Thyroid gland (tissue), 4 donors: ENCODE results near the gene OXNAD1. TPM values are rescaled to one million over a fixed set of nuclear protein-coding genes. Genes with fewer than 3 reads are reported as not detected.

Experiments
- DNase-seq, 2 donors: peaks; one replicate each; pipeline ENCODE4 v3.0.0-alpha.2; 2019
- H3K27ac ChIP-seq, 3 donors: fragments of 200-600 bp; sonication (generic); 1 replicate in 2 of 3; 2 replicates in 1 of 3; pipeline ENCODE4 v1.5.1; 2016 to 2019; ENCODE audit warnings: mild to moderate bottlenecking in 1 of 3, moderate library complexity in 1 of 3
- H3K27me3 ChIP-seq: fragments of 200-600 bp; sonication (generic); one replicate; pipeline ENCODE4 v1.5.1; 2019
- H3K36me3 ChIP-seq, 2 donors: fragments of 200-600 bp; sonication (generic); one replicate each; pipeline ENCODE4 v1.5.1; 2016 to 2019
- H3K4me1 ChIP-seq, 2 donors: fragments of 200-600 bp; sonication (generic); one replicate each; pipeline ENCODE4 v1.5.1; 2017 to 2019
- H3K4me3 ChIP-seq, 3 donors: fragments of 200-600 bp; sonication (generic); replicated peaks in 1 of 3; 1 replicate in 2 of 3; 2 replicates in 1 of 3; pipeline ENCODE4 v1.5.1; 2016; ENCODE audit warnings: mild to moderate bottlenecking in 1 of 3
- H3K9me3 ChIP-seq: fragments of 200-600 bp; sonication (generic); one replicate; pipeline ENCODE4 v1.5.1; 2017
- CTCF ChIP-seq, 6 experiments: fragments of 200-600 bp in 3 of 6; fragments of 450-650 bp in 3 of 6; sonication (generic) in 3 of 6; IDR thresholded peaks; one replicate each; pipeline ENCODE4 v1.5.1; 2016 to 2019; ENCODE audit warnings: antibody characterized with exemption in 6 of 6, mild to moderate bottlenecking in 2 of 6, inconsistent platforms in 1 of 6, moderate library complexity in 1 of 6
- POLR2A ChIP-seq, 2 donors: fragments of 450-650 bp; IDR thresholded peaks; one replicate each; pipeline ENCODE4 v1.6.1; 2017; ENCODE audit warnings: antibody characterized with exemption in 2 of 2, mild to moderate bottlenecking in 2 of 2, moderate library complexity in 1 of 2
- WGBS, 2 donors: methylation state at CpG; one replicate each; pipeline ENCODE4 v1.1.5; 2017; 5-methylcytosine and 5-hydroxymethylcytosine counted together
- intact Hi-C: fragments of 100-400 bp; cut with DNase I; formaldehyde crosslinking; loops from one replicate; pipeline ENCODE4 v1.15.1; 2023
- total RNA-seq, 4 donors: library from RNA; depleted of rRNA; stranded (reverse); fragments of >200 nt; gene quantifications; one replicate each; pipeline ENCODE4 v1.2.3, GENCODE V29; 2016

Gene OXNAD1
- total RNA-seq, 4 donors from 2014 or later: 22.3 to 34.0 (median 27.4) TPM

- WGBS, 2 donors: 46 to 65% methylated on average over 6 of the region's 6 CpGs
- Histone ChIP-seq H3K27ac (peak overlapping the region in 1 of 3 donors; percentile 6), H3K27me3 (no peaks in the 10 kb centered on the region), H3K36me3 (peaks cover 0 to 5% of the 10 kb centered on the region in 2 donors), H3K9me3 (no peaks in the 10 kb centered on the region), H3K4me3 (no peak overlapping the region), H3K4me1 (peaks cover 12 to 17% of the 10 kb centered on the region in 2 donors)
- TF ChIP-seq POLR2A (IDR thresholded peaks at IDR 0.05) (no peak), CTCF (IDR thresholded peaks at IDR 0.05) (no peak)
- DNase-seq: no peak
- intact Hi-C loops: no loop called here
These were observed 47.0 kb downstream of the OXNAD1 start for GRCh38 chr3:16311960-16312451.

DNA sequence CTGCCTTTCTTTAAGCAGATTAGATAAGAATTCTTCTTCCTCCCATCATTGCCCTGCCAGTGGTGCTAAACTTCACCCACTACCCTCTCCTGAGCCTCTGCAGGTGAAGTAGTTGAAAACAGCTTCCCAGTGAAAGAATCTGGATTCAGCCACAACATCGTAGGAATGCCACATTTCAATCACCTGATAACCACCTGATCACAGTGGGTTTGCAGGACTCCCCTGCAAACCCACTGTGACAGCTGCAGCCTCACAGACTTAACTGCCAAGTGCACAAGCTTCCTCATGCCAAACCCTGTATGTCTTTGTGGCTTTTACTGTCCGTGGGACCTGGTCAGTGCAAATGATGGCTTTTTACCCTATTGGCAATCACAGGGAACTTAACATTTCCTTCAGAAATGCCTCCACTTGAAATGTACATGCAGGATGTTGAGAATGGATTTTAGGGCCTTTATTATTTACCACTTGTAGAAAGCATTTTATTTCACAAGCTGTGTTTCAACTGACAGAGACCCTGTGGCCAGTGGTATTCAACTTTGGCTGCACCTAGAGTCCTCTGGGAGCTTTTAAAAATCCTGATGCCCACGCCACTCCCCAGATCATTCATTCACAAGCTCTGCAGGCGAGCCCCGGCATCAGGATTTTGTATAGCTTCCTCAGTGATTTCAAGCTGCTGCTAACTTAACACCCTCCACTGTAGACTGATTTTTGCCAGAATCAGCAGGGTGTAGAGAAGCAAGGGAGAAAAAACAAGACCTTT, 49.1 kb downstream of the OXNAD1 start:
- Histone ChIP-seq H3K4me1 (peaks cover 12 to 17% of the 10 kb centered on the region in 2 donors), H3K27ac (peak overlapping the region in 1 of 3 donors; percentile 40), H3K27me3 (no peaks in the 10 kb centered on the region), H3K9me3 (no peaks in the 10 kb centered on the region), H3K4me3 (no peak overlapping the region), H3K36me3 (peaks cover 0 to 5% of the 10 kb centered on the region in 2 donors)
- intact Hi-C loops: no loop called here
- no peak for DNase-seq
- TF ChIP-seq POLR2A (IDR thresholded peaks at IDR 0.05) (no peak), CTCF (IDR thresholded peaks at IDR 0.05) (no peak)
- WGBS, 2 donors: 80 to 87% methylated on average over 5 of the region's 5 CpGs

DNA sequence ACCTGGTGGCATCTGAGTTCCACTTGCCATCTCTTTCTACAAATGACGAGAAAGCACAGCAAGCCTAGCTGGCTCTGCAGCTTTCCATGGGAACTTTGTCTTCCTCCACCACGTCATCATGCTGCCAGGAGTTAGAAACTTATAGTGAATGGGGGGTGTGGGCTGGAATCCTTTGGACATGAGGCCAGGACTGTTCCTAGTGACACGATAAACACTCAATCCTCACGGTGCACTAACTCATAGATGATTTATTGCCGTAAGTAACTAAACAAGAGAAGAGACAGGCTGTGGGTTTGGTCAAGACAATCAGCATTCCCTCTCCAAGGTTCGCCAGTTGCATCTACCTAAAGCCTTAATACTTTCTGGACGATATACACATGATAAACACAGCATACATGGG, 50.6 kb downstream of the OXNAD1 start:
- 91 to 92% methylated on average over 7 of the region's 7 CpGs for WGBS, 2 donors
- Histone ChIP-seq H3K4me3 (no peak overlapping the region), H3K4me1 (peaks cover 13 to 22% of the 10 kb centered on the region in 2 donors), H3K36me3 (peaks cover 0 to 5% of the 10 kb centered on the region in 2 donors), H3K9me3 (no peaks in the 10 kb centered on the region), H3K27ac (no peak overlapping the region), H3K27me3 (no peaks in the 10 kb centered on the region)
- no peak for DNase-seq
- TF ChIP-seq CTCF (IDR thresholded peaks at IDR 0.05): no peak
- intact Hi-C loops: no loop called here

DNA sequence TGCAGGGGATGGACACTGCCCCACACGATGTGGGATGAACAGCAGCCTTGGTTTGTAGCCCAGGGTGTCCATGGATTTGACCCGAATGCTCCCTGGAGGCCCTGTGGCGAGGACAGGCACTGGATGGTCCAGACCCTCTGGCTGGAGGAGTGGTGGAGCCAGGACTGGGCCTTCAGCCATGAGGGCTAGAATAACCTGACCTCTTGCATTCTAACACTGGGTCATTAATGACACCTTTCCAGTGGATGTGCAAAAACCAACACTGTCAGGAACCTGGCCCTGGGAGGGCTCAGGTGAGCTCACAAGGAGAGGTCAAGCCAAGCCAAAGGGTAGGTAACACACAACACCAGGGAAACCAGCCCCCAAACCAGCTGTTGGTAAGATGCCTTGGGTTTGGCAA, 51.4 kb downstream of the OXNAD1 start:
- no peak overlapping the region for H3K27ac ChIP-seq

More for the DNA sequence above, 51.4 kb downstream of the OXNAD1 start:
- no peak for TF ChIP-seq CTCF (IDR thresholded peaks at IDR 0.05)
- Histone ChIP-seq H3K36me3 (peaks cover 0 to 5% of the 10 kb centered on the region in 2 donors), H3K4me3 (no peak overlapping the region), H3K9me3 (no peaks in the 10 kb centered on the region), H3K4me1 (peaks cover 19 to 30% of the 10 kb centered on the region in 2 donors), H3K27me3 (no peaks in the 10 kb centered on the region)
- intact Hi-C loops: no loop called here
- DNase-seq: no peak
- WGBS, 2 donors: 86 to 87% methylated on average over 3 of the region's 3 CpGs
